Upper lobe of left lung (tissue), 4 donors: ENCODE measurements around the gene LDHB.

Experiments
- EP300 ChIP-seq, 4 donors: sonication (generic); formaldehyde crosslinking; IDR thresholded peaks; one replicate each; pipeline ENCODE4 v1.5.1; 2017; ENCODE audit warnings: antibody characterized with exemption in 4 of 4, control low read depth in 2 of 4
- POLR2A ChIP-seq, 4 donors: fragments of 450-650 bp; IDR thresholded peaks; one replicate each; pipeline ENCODE4 v1.5.1; 2016 to 2017; ENCODE audit warnings: antibody characterized with exemption in 4 of 4, mild to moderate bottlenecking in 2 of 4
- TF ChIP-seq, protein P1 (sequence below), 6 experiments: fragments of 450-650 bp in 4 of 6; fragments of 200-600 bp in 2 of 6; sonication (generic) in 2 of 6; IDR thresholded peaks; one replicate each; pipeline ENCODE4 v1.5.1; 2016 to 2019; ENCODE audit warnings: antibody characterized with exemption in 6 of 6

DNA sequence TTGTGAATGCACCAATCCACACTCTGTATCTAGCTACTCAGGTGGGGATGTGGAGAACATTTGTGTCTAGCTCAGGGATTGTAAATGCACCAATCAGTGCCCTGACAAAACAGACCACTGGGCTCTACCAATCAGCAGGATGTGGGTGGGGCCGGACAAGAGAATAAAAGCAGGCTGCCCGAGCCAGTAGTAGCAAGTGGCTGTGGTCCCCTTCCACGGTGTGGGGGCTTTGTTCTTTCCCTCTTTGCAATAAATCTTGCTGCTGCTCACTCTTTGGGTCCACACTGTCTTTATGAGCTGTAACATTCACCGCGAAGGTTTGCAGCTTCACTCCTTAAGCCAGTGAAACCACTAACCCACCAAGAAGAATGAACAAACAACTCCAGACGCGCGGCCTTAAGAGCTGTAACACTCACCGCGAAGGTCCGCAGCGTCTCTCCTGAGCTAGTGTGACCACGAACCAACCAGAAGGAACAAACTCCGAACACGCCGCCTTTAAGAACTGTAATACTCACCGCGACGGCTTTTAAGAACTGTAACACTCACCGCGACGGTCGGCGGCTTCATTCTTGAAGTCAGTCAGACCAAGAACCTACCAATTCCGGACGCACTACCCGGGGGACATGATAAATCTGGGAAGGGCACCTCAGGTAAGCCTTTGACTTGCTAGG is 4.6 kb upstream of the LDHB start:
- TF ChIP-seq EP300 (IDR thresholded peaks at IDR 0.05) (no peak), POLR2A (IDR thresholded peaks at IDR 0.05) (peak in 1 of 4 donors; percentile 52)
- TF ChIP-seq, protein P1, sequence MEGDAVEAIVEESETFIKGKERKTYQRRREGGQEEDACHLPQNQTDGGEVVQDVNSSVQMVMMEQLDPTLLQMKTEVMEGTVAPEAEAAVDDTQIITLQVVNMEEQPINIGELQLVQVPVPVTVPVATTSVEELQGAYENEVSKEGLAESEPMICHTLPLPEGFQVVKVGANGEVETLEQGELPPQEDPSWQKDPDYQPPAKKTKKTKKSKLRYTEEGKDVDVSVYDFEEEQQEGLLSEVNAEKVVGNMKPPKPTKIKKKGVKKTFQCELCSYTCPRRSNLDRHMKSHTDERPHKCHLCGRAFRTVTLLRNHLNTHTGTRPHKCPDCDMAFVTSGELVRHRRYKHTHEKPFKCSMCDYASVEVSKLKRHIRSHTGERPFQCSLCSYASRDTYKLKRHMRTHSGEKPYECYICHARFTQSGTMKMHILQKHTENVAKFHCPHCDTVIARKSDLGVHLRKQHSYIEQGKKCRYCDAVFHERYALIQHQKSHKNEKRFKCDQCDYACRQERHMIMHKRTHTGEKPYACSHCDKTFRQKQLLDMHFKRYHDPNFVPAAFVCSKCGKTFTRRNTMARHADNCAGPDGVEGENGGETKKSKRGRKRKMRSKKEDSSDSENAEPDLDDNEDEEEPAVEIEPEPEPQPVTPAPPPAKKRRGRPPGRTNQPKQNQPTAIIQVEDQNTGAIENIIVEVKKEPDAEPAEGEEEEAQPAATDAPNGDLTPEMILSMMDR (IDR thresholded peaks at IDR 0.05): no peak
